Hepatocyte (in vitro differentiated cells): ENCODE results near the gene NBPF14.
"Not testable (repeated sequence)": the region's sequence is repeated elsewhere in the genome, so short reads cannot be mapped to it uniquely, and the experiment has no call there.

Experiments used
- CTCF ChIP-seq: fragments of 200-600 bp; sonication (generic); IDR thresholded peaks from 2 replicates; pipeline ENCODE4 v1.5.1; 2016; ENCODE audit warnings: antibody characterized with exemption, mild to moderate bottlenecking; ENCODE audit not compliant: poor library complexity
- EZH2phosphoT487 ChIP-seq: fragments of 200-600 bp; sonication (generic); IDR thresholded peaks from one replicate; pipeline ENCODE4 v1.6.1; 2018; ENCODE audit warnings: antibody characterized with exemption, mild to moderate bottlenecking, low read depth, moderate library complexity; ENCODE audit not compliant: unreplicated experiment, severe bottlenecking

- TF ChIP-seq CTCF, EZH2phosphoT487: not testable (repeated sequence)
Measured at GRCh38 chr1:148522072-148522471, 73.7 kb downstream of the NBPF14 start.
